Stimulated activated CD8-positive, alpha-beta memory T cell treated with anti-CD3 and anti-CD28 coated beads, Interleukin-15, amount 100 ng/mL, for 1 hour (primary cell): ENCODE measurements around the gene TNNI3.
A peak's percentile ranks its signal among the peaks of the same experiment; 100 is the strongest.
"Not testable (repeated sequence)": the region's sequence is repeated elsewhere in the genome, so short reads cannot be mapped to it uniquely, and the experiment has no call there.

ENCODE experiments used
- DNase-seq: peaks from one replicate; pipeline ENCODE4 v3.0.0-alpha.2; 2020; ENCODE audit warnings: low read depth

The TNNI3 gene

GRCh38 chr19:55173186-55173713, 15.7 kb upstream of the TNNI3 start:
- DNase-seq, result no peak

GRCh38 chr19:55172741-55173140, 15.2 kb upstream of the TNNI3 start:
- DNase-seq, result no peak

- DNase-seq, result not testable (repeated sequence)
Measured at GRCh38 chr19:55172318-55172717, 14.8 kb upstream of the TNNI3 start.

DNA sequence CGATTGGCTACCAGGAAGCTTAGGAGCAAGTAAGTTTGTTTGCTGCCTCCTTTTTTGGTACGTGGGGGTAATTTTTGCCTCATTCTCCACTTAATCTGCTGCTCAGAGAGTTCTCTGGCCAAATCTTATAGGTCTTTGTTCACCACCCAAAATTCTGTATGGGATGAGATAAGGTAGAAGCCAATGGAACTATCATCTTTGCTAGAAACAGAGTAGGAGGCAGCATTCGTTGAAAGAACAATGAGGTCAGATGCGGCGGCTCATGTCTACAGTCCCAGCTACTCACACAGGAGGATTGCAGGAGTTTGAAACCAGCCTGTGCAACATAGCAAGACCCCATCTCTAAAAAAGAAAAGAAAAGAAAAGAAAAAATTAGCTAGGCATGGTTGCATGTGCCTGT, 13.9 kb upstream of the TNNI3 start:
- DNase-seq, result no peak

DNA sequence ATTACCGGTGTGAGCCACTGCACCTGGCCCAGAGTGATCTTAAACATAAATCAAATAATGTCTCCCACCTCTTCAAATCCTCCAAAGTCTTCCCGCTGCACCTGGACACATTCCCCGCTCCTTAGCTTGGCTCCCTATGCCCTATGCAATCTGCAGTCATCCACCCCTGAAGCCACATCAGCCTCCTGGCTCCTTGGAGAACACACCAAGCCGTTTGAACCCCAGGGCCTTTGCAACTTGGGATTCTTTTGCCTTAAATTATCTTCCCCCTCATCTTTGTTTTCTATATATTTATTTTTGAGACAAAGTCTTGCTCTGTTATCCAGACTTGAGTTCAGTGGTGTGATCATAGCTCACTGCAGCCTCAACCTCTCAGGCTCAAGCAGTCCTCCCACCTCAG, 11.6 kb upstream of the TNNI3 start:
- no peak for DNase-seq

- peak; percentile 24 for DNase-seq
Measured at GRCh38 chr19:55166530-55167268, 9.2 kb upstream of the TNNI3 start, which contains the start of gene DNAAF3. DNAAF3 (minus strand) TSS chr19:55166613; CDS start chr19:55166413, 200 bp downstream.

GRCh38 chr19:55165952-55166529, 8.5 kb upstream of the TNNI3 start:
- no peak for DNase-seq

- DNase-seq, result no peak
Measured at GRCh38 chr19:55161571-55162322, 4.2 kb upstream of the TNNI3 start.

GRCh38 chr19:55160986-55161365, 3.4 kb upstream of the TNNI3 start:
- no peak for DNase-seq

- DNase-seq, result peak; percentile 70
Measured at GRCh38 chr19:55160128-55160985, 2.8 kb upstream of the TNNI3 start.

- DNase-seq, result no peak
Measured at GRCh38 chr19:55158848-55159749, 1.6 kb upstream of the TNNI3 start.

DNA sequence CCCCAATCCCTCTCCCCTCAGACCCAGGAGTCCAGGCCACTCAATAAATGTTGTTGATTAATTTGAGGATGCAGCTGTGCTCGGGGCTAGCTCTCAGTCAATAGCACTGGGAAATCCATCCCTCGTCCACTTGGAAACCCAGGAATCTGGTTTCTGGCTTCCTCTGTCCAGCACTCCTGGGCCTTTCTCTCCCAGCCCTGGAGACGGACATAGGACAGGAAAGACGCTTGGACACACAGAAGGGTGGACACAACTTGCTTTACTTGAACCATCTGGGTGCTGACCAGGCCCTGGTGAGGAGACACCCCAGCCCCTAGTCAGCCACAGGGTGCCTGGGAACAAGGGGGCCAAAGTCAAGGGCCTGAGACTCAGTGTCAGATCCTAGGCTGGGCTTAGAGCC, 891 bp upstream of the TNNI3 start:
- no peak for DNase-seq

- peak; percentile 24 for DNase-seq
Measured at GRCh38 chr19:55156202-55157063, 1.1 kb downstream of the TNNI3 start.

- DNase-seq, result not testable (repeated sequence)
Measured at GRCh38 chr19:55155784-55156183, 1.7 kb downstream of the TNNI3 start.

DNA sequence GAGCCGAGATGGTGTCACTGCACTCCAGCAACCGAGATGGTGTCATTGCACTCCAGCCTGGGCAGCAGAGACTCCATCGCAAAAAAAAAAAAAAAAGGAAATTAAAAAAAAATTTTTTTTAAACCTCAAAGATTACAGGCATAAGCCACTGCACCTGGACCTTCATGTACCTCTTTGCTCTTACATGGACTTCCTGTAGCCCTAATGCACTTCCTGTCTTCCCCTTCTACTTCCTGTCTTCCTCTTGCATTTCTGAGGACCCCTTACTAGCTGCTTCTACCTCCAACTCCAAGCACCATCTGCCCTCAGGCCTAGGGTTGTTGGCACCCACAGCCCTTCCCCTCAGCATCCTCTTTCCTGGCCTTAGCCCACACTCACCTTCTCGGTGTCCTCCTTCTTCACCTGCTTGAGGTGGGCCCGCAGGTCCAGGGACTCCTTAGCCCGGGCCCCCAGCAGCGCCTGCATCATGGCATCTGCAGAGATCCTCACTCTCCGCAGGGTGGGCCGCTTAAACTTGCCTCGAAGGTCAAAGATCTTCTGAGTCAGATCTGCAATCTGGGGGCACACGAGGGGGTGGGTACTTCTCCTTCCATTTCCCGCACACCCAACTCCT, 3.8 kb downstream of the TNNI3 start:
- no peak for DNase-seq

GRCh38 chr19:55152017-55152416, 5.5 kb downstream of the TNNI3 start:
- DNase-seq, result no peak

GRCh38 chr19:55149078-55150003, 8.2 kb downstream of the TNNI3 start, which contains the start of gene TNNT1:
TNNT1 (minus strand) TSS chr19:55149206; CDS start chr19:55147157, 2,049 bp downstream.
- no peak for DNase-seq
